ENCODE data around the gene RFX5.
A peak's percentile ranks its signal among the peaks of the same experiment; 100 is the strongest.
"Not testable (repeated sequence)": the region's sequence is repeated elsewhere in the genome, so short reads cannot be mapped to it uniquely, and the experiment has no call there.

The RFX5 gene

GRCh38 chr1:151346769-151347522 lies at the start of gene RFX5:
Gene RFX5 (minus strand): TSS chr1:151347252. CDS start chr1:151346320, 932 bp downstream.
- Histone ChIP-seq H3K27me3 (ENCODE audit: control insufficient read depth, insufficient read depth, low read length) (no peaks in the 10 kb centered on the region), H3K27ac (ENCODE audit: low read depth, low read length) (peak within 1 kb of the TSS; percentile 89), H3K9ac (ENCODE audit: low read length) (peak within 1 kb of the TSS; percentile 63), H3K4me1 (ENCODE audit: control insufficient read depth, insufficient read depth, low read length) (peaks cover 11% of the 10 kb centered on the region), H3K36me3 (ENCODE audit: control insufficient read depth, insufficient read depth, low read length) (peaks cover 13% of the 10 kb centered on the region), H3K4me3 (ENCODE audit: low read length) (peak within 1 kb of the TSS; percentile 85)

- H3K9ac ChIP-seq (ENCODE audit: low read length); H3K27me3 ChIP-seq (ENCODE audit: control insufficient read depth, insufficient read depth, low read length); H3K4me1 ChIP-seq (ENCODE audit: control insufficient read depth, insufficient read depth, low read length); H3K27ac ChIP-seq (ENCODE audit: low read depth, low read length); H3K4me3 ChIP-seq (ENCODE audit: low read length); H3K36me3 ChIP-seq (ENCODE audit: control insufficient read depth, insufficient read depth, low read length): not testable (repeated sequence)
Measured at GRCh38 chr1:151396265-151396664, 49.2 kb upstream of the RFX5 start.

- Histone ChIP-seq H3K27ac (ENCODE audit: low read depth, low read length) (no peak overlapping the region), H3K27me3 (ENCODE audit: control insufficient read depth, insufficient read depth, low read length) (no peaks in the 10 kb centered on the region), H3K9ac (ENCODE audit: low read length) (no peak overlapping the region), H3K36me3 (ENCODE audit: control insufficient read depth, insufficient read depth, low read length) (no peaks in the 10 kb centered on the region), H3K4me3 (ENCODE audit: low read length) (no peak overlapping the region), H3K4me1 (ENCODE audit: control insufficient read depth, insufficient read depth, low read length) (no peaks in the 10 kb centered on the region)
Measured at GRCh38 chr1:151393583-151393982, 46.5 kb upstream of the RFX5 start.

GRCh38 chr1:151391079-151391563 lies 44.1 kb upstream of the RFX5 start:
- H3K4me1 ChIP-seq (ENCODE audit: control insufficient read depth, insufficient read depth, low read length) = no peaks in the 10 kb centered on the region
- H3K27ac ChIP-seq (ENCODE audit: low read depth, low read length) = no peak overlapping the region
- no peaks in the 10 kb centered on the region for H3K36me3 ChIP-seq (ENCODE audit: control insufficient read depth, insufficient read depth, low read length)
- H3K27me3 ChIP-seq (ENCODE audit: control insufficient read depth, insufficient read depth, low read length) = no peaks in the 10 kb centered on the region
- no peak overlapping the region for H3K9ac ChIP-seq (ENCODE audit: low read length)
- H3K4me3 ChIP-seq (ENCODE audit: low read length) = no peak overlapping the region

GRCh38 chr1:151390221-151391078 lies 43.4 kb upstream of the RFX5 start:
- H3K9ac ChIP-seq (ENCODE audit: low read length); H3K27me3 ChIP-seq (ENCODE audit: control insufficient read depth, insufficient read depth, low read length); H3K36me3 ChIP-seq (ENCODE audit: control insufficient read depth, insufficient read depth, low read length); H3K27ac ChIP-seq (ENCODE audit: low read depth, low read length); H3K4me3 ChIP-seq (ENCODE audit: low read length); H3K4me1 ChIP-seq (ENCODE audit: control insufficient read depth, insufficient read depth, low read length): not testable (repeated sequence)

- Histone ChIP-seq H3K27me3 (ENCODE audit: control insufficient read depth, insufficient read depth, low read length) (no peaks in the 10 kb centered on the region), H3K27ac (ENCODE audit: low read depth, low read length) (no peak overlapping the region), H3K4me1 (ENCODE audit: control insufficient read depth, insufficient read depth, low read length) (no peaks in the 10 kb centered on the region), H3K36me3 (ENCODE audit: control insufficient read depth, insufficient read depth, low read length) (no peaks in the 10 kb centered on the region), H3K9ac (ENCODE audit: low read length) (no peak overlapping the region), H3K4me3 (ENCODE audit: low read length) (no peak overlapping the region)
Measured at GRCh38 chr1:151386002-151386401, 39.0 kb upstream of the RFX5 start.

- H3K36me3 ChIP-seq (ENCODE audit: control insufficient read depth, insufficient read depth, low read length) = no peaks in the 10 kb centered on the region
- no peak overlapping the region for H3K4me3 ChIP-seq (ENCODE audit: low read length)
- H3K4me1 ChIP-seq (ENCODE audit: control insufficient read depth, insufficient read depth, low read length) = no peaks in the 10 kb centered on the region
- no peak overlapping the region for H3K27ac ChIP-seq (ENCODE audit: low read depth, low read length)
- H3K27me3 ChIP-seq (ENCODE audit: control insufficient read depth, insufficient read depth, low read length) = no peaks in the 10 kb centered on the region
- no peak overlapping the region for H3K9ac ChIP-seq (ENCODE audit: low read length)
Measured at GRCh38 chr1:151384584-151384983, 37.5 kb upstream of the RFX5 start.

GRCh38 chr1:151377150-151377884 lies 30.3 kb upstream of the RFX5 start:
- no peaks in the 10 kb centered on the region for H3K4me1 ChIP-seq (ENCODE audit: control insufficient read depth, insufficient read depth, low read length)
- H3K4me3 ChIP-seq (ENCODE audit: low read length) = no peak overlapping the region
- no peak overlapping the region for H3K9ac ChIP-seq (ENCODE audit: low read length)
- H3K27me3 ChIP-seq (ENCODE audit: control insufficient read depth, insufficient read depth, low read length) = no peaks in the 10 kb centered on the region
- H3K36me3 ChIP-seq (ENCODE audit: control insufficient read depth, insufficient read depth, low read length) = no peaks in the 10 kb centered on the region
- no peak overlapping the region for H3K27ac ChIP-seq (ENCODE audit: low read depth, low read length)

GRCh38 chr1:151373196-151373595 lies 26.1 kb upstream of the RFX5 start:
- no peak overlapping the region for H3K9ac ChIP-seq (ENCODE audit: low read length)
- no peaks in the 10 kb centered on the region for H3K36me3 ChIP-seq (ENCODE audit: control insufficient read depth, insufficient read depth, low read length)
- no peak overlapping the region for H3K4me3 ChIP-seq (ENCODE audit: low read length)
- no peaks in the 10 kb centered on the region for H3K27me3 ChIP-seq (ENCODE audit: control insufficient read depth, insufficient read depth, low read length)
- H3K4me1 ChIP-seq (ENCODE audit: control insufficient read depth, insufficient read depth, low read length) = peaks cover 19% of the 10 kb centered on the region
- no peak overlapping the region for H3K27ac ChIP-seq (ENCODE audit: low read depth, low read length)

GRCh38 chr1:151372058-151372934 lies 25.2 kb upstream of the RFX5 start, which contains the start of gene SELENBP1:
Gene SELENBP1 (minus strand): TSS chr1:151372705. CDS start chr1:151372641, 64 bp downstream.
- no peaks in the 10 kb centered on the region for H3K27me3 ChIP-seq (ENCODE audit: control insufficient read depth, insufficient read depth, low read length)
- peak within 1 kb of the TSS; percentile 86 for H3K27ac ChIP-seq (ENCODE audit: low read depth, low read length)
- H3K4me1 ChIP-seq (ENCODE audit: control insufficient read depth, insufficient read depth, low read length) = peaks cover 19% of the 10 kb centered on the region
- no peaks in the 10 kb centered on the region for H3K36me3 ChIP-seq (ENCODE audit: control insufficient read depth, insufficient read depth, low read length)
- H3K9ac ChIP-seq (ENCODE audit: low read length) = peak within 1 kb of the TSS; percentile 4
- H3K4me3 ChIP-seq (ENCODE audit: low read length) = peak within 1 kb of the TSS; percentile 51

- Histone ChIP-seq H3K4me1 (ENCODE audit: control insufficient read depth, insufficient read depth, low read length) (peaks cover 19% of the 10 kb centered on the region), H3K4me3 (ENCODE audit: low read length) (peak overlapping the region; percentile 51), H3K27me3 (ENCODE audit: control insufficient read depth, insufficient read depth, low read length) (no peaks in the 10 kb centered on the region), H3K36me3 (ENCODE audit: control insufficient read depth, insufficient read depth, low read length) (peaks cover 2% of the 10 kb centered on the region), H3K27ac (ENCODE audit: low read depth, low read length) (peak overlapping the region; percentile 86), H3K9ac (ENCODE audit: low read length) (peak overlapping the region; percentile 38)
Measured at GRCh38 chr1:151371370-151372057, 24.5 kb upstream of the RFX5 start.

Data from rectal smooth muscle tissue (tissue), 1 donor.